Keratinocyte (primary cell): Measurements from ENCODE around the gene ECE1.

Experiments
- CTCF ChIP-seq, 3 experiments: IDR thresholded peaks in 1 of 3; conservative IDR thresholded peaks in 1 of 3; optimal IDR thresholded peaks in 1 of 3; 2 replicates in 2 of 3; 3 replicates in 1 of 3; pipeline versions ENCODE3 to v1.5.1; 2011; ENCODE audit warnings: low read length in 3 of 3, mild to moderate bottlenecking in 3 of 3, moderate library complexity in 2 of 3, control low read depth in 1 of 3, inconsistent platforms in 1 of 3; ENCODE audit not compliant: insufficient read depth in 2 of 3; ENCODE audit errors: extremely low read depth in 1 of 3
- EZH2 ChIP-seq: IDR thresholded peaks from one replicate; pipeline ENCODE4 v1.6.1; 2012; ENCODE audit warnings: inconsistent platforms, mild to moderate bottlenecking, low read length, moderate library complexity

GRCh38 chr1:21280011-21280471, 10.2 kb downstream of the ECE1 start:
- TF ChIP-seq EZH2 (no peak), CTCF (optimal IDR thresholded peaks at IDR 0.05 in 1 of 3, IDR thresholded peaks at IDR 0.05 in 1 of 3, conservative IDR thresholded peaks at IDR 0.05 in 1 of 3; ENCODE audit: extremely low read depth in 1 of 3, insufficient read depth in 2 of 3, low read length in 3 of 3) (no peak)
